H9 (cell line): ENCODE measurements around the gene CA12. TPM values are rescaled to one million over a fixed set of nuclear protein-coding genes. Genes with fewer than 3 reads are reported as not detected.
A peak's percentile ranks its signal among the peaks of the same experiment; 100 is the strongest.

Experiments used
- DNase-seq: peaks from one replicate; pipeline ENCODE4 v3.0.0-alpha.2; 2017
- H2AFZ ChIP-seq: one replicate; pipeline ENCODE4 v1.6.1; 2013; ENCODE audit warnings: mild to moderate bottlenecking, low read length, control low read depth, moderate library complexity
- H2AK5ac ChIP-seq: 2 replicates; pipeline ENCODE4 v1.6.1; 2013; ENCODE audit warnings: low read length, control low read depth, mixed read lengths; ENCODE audit not compliant: insufficient read length
- H2BK120ac ChIP-seq: one replicate; pipeline ENCODE4 v1.6.1; 2013; ENCODE audit warnings: low read depth, mild to moderate bottlenecking, low read length, control low read depth, inconsistent platforms; ENCODE audit not compliant: poor library complexity, severe bottlenecking
- H2BK12ac ChIP-seq: 2 replicates; pipeline ENCODE4 v1.6.1; 2013; ENCODE audit warnings: low read length, control low read depth, mixed read lengths, low read depth; ENCODE audit not compliant: insufficient read length
- H2BK15ac ChIP-seq: 2 replicates; pipeline ENCODE4 v1.6.1; 2013; ENCODE audit warnings: low read depth, low read length, control low read depth
- H2BK20ac ChIP-seq: one replicate; pipeline ENCODE4 v1.6.1; 2013; ENCODE audit warnings: low read depth, mild to moderate bottlenecking, low read length, control low read depth, inconsistent platforms; ENCODE audit not compliant: poor library complexity, severe bottlenecking
- H2BK5ac ChIP-seq: 2 replicates; pipeline ENCODE4 v1.6.1; 2013; ENCODE audit warnings: low read length, control low read depth, mixed read lengths; ENCODE audit not compliant: insufficient read length
- H3K14ac ChIP-seq: 2 replicates; pipeline ENCODE4 v1.6.1; 2013; ENCODE audit warnings: low read length, control low read depth; ENCODE audit not compliant: insufficient read depth
- H3K18ac ChIP-seq: 2 replicates; pipeline ENCODE4 v1.6.1; 2013; ENCODE audit warnings: low read depth, mild to moderate bottlenecking, mixed read lengths, low read length, control low read depth; ENCODE audit not compliant: insufficient read length
- H3K23ac ChIP-seq: 2 replicates; pipeline ENCODE4 v1.6.1; 2013; ENCODE audit warnings: low read length, control low read depth, mixed read lengths, low read depth; ENCODE audit not compliant: insufficient read length
- H3K23me2 ChIP-seq: 2 replicates; pipeline ENCODE4 v1.6.1; 2013; ENCODE audit warnings: low read depth, mild to moderate bottlenecking, mixed read lengths, low read length, control low read depth; ENCODE audit not compliant: insufficient read length, poor library complexity, severe bottlenecking
- H3K27ac ChIP-seq: 2 replicates; pipeline ENCODE4 v1.5.1; 2013; ENCODE audit warnings: low read length, control low read depth, mixed read lengths, low read depth; ENCODE audit not compliant: insufficient read length
- H3K27me3 ChIP-seq: 2 replicates; pipeline ENCODE4 v1.6.1; 2013; ENCODE audit warnings: low read length, control low read depth, inconsistent platforms; ENCODE audit not compliant: insufficient read depth
- H3K4ac ChIP-seq: 2 replicates; pipeline ENCODE4 v1.6.1; 2013; ENCODE audit warnings: low read depth, mild to moderate bottlenecking, control low read depth, inconsistent platforms, low read length, moderate library complexity
- H3K4me1 ChIP-seq: 2 replicates; pipeline ENCODE4 v1.6.1; 2013; ENCODE audit warnings: low read length, control low read depth, inconsistent platforms; ENCODE audit not compliant: insufficient read depth
- H3K4me2 ChIP-seq: 2 replicates; pipeline ENCODE4 v1.6.1; 2013; ENCODE audit warnings: low read length, control low read depth, mixed read lengths; ENCODE audit not compliant: insufficient read length, insufficient read depth
- H3K56ac ChIP-seq: 2 replicates; pipeline ENCODE4 v1.6.1; 2013; ENCODE audit warnings: low read depth, mild to moderate bottlenecking, mixed read lengths, low read length, control low read depth; ENCODE audit not compliant: insufficient read length
- H3K79me1 ChIP-seq: 2 replicates; pipeline ENCODE4 v1.6.1; 2013; ENCODE audit warnings: low read depth, mild to moderate bottlenecking, moderate library complexity, low read length, control low read depth, inconsistent platforms; ENCODE audit not compliant: insufficient read depth, poor library complexity, severe bottlenecking
- H3K79me2 ChIP-seq: 2 replicates; pipeline ENCODE4 v1.6.1; 2013; ENCODE audit warnings: low read length, control low read depth, inconsistent platforms; ENCODE audit not compliant: insufficient read depth
- H3K9ac ChIP-seq: 2 replicates; pipeline ENCODE4 v1.6.1; 2013; ENCODE audit warnings: low read length, control low read depth, mixed read lengths; ENCODE audit not compliant: insufficient read length; ENCODE audit errors: extremely low read depth
- H3K9me3 ChIP-seq: one replicate; pipeline ENCODE4 v1.6.1; 2013; ENCODE audit warnings: low read depth, low read length, inconsistent platforms; ENCODE audit not compliant: control insufficient read depth
- H3T11ph ChIP-seq: one replicate; pipeline ENCODE4 v1.6.1; 2013; ENCODE audit warnings: mild to moderate bottlenecking, low read length, control low read depth, inconsistent platforms
- H4K20me1 ChIP-seq: one replicate; pipeline ENCODE4 v1.6.1; 2013; ENCODE audit not compliant: control insufficient read depth, insufficient read length, insufficient read depth
- H4K5ac ChIP-seq: 2 replicates; pipeline ENCODE4 v1.6.1; 2013; ENCODE audit warnings: low read depth, mild to moderate bottlenecking, mixed read lengths, low read length, control low read depth; ENCODE audit not compliant: insufficient read length
- H4K8ac ChIP-seq: replicated peaks from 2 replicates; pipeline ENCODE4 v1.6.1; 2013; ENCODE audit warnings: low read length, control low read depth, mixed read lengths, low read depth; ENCODE audit not compliant: insufficient read length
- H4K91ac ChIP-seq: 2 replicates; pipeline ENCODE4 v1.6.1; 2013; ENCODE audit warnings: low read depth, mild to moderate bottlenecking, moderate library complexity, mixed read lengths, low read length, control low read depth; ENCODE audit not compliant: insufficient read length
- H3K27ac Mint-ChIP-seq, 3 experiments: 2 replicates in 2 of 3; 3 replicates in 1 of 3; pipeline ENCODE4 v1.8.0; 2020 to 2021; ENCODE audit warnings: mixed read lengths in 3 of 3, mild to moderate bottlenecking in 1 of 3, moderate library complexity in 1 of 3
- H3K27me3 Mint-ChIP-seq: 2 replicates; pipeline ENCODE4 v1.8.0; 2021; ENCODE audit warnings: low read depth, mild to moderate bottlenecking, moderate library complexity, mixed read lengths
- H3K36me3 Mint-ChIP-seq, 3 experiments: 2 replicates in 2 of 3; 3 replicates in 1 of 3; pipeline ENCODE4 v1.8.0; 2020 to 2021; ENCODE audit warnings: low read depth in 3 of 3, mixed read lengths in 3 of 3; ENCODE audit not compliant: insufficient read depth in 1 of 3
- H3K4me1 Mint-ChIP-seq, 2 experiments: 2 replicates each; pipeline ENCODE4 v1.8.0; 2020; ENCODE audit warnings: mixed read lengths in 2 of 2
- H3K4me3 Mint-ChIP-seq, 2 experiments: 2 replicates in 1 of 2; 3 replicates in 1 of 2; pipeline ENCODE4 v1.8.0; 2020 to 2021; ENCODE audit warnings: mild to moderate bottlenecking in 2 of 2, mixed read lengths in 2 of 2, moderate library complexity in 1 of 2
- H3K9me3 Mint-ChIP-seq, 2 experiments: 2 replicates in 1 of 2; 3 replicates in 1 of 2; pipeline ENCODE4 v1.8.0; 2020; ENCODE audit warnings: mild to moderate bottlenecking in 2 of 2, mixed read lengths in 2 of 2, moderate library complexity in 1 of 2
- CTCF ChIP-seq: fragments of 200-600 bp; sonication (generic); conservative IDR thresholded peaks from 3 replicates; pipeline ENCODE4 v1.8.0; 2021; ENCODE audit warnings: antibody characterized with exemption, mild to moderate bottlenecking
- WGBS: extraction: QIAGEN DNeasy Blood & Tissue Kit; methylation state at CpG from one replicate; pipeline ENCODE4 v1.1.7; 2013; ENCODE audit warnings: missing lambda C conversion rate, low lambda C conversion rate, mixed read lengths; ENCODE audit not compliant: insufficient read length; ENCODE audit errors: extremely low coverage; 5-methylcytosine and 5-hydroxymethylcytosine counted together
- total RNA-seq: library from RNA; stranded (reverse); gene quantifications from 2 replicates; pipeline ENCODE4 v1.2.1, GENCODE V29; 2021

CA12 gene
- total RNA-seq, 1 experiment from 2014 or later, result 0.68 TPM

- Histone ChIP-seq H4K8ac (no peak overlapping the region), H2AFZ (no peak overlapping the region), H3K4me1 (peaks cover 8% of the 10 kb centered on the region), H3K18ac (no peak overlapping the region), H3K4me2 (no peak overlapping the region), H3K9ac (no peak overlapping the region), H3K23ac (no peak overlapping the region), H3K27me3 (no peaks in the 10 kb centered on the region), H3K79me2 (no peaks in the 10 kb centered on the region), H2BK15ac (no peak overlapping the region), H3K14ac (no peak overlapping the region), H3K9me3 (no peaks in the 10 kb centered on the region), H3T11ph (no peak overlapping the region), H2BK120ac (no peak overlapping the region), H3K4ac (no peak overlapping the region), H2BK5ac (no peak overlapping the region), H3K56ac (no peak overlapping the region), H4K20me1 (no peaks in the 10 kb centered on the region), H3K23me2 (no peaks in the 10 kb centered on the region), H3K79me1 (no peaks in the 10 kb centered on the region), H2AK5ac (no peak overlapping the region), H3K27ac (no peak overlapping the region), H4K91ac (no peak overlapping the region), H2BK12ac (no peak overlapping the region), H2BK20ac (no peak overlapping the region), H4K5ac (no peak overlapping the region)
- no peaks in the 10 kb centered on the region; the same call in 1 of the 2 replicates for H3K27me3 Mint-ChIP-seq
- DNase-seq, result no peak
- no peaks in the 10 kb centered on the region for H3K36me3 Mint-ChIP-seq
- no peaks in the 10 kb centered on the region for H3K9me3 Mint-ChIP-seq
- no peak for TF ChIP-seq CTCF
- no peak overlapping the region for H3K4me3 Mint-ChIP-seq
- peak overlapping the region in 1 of 3 experiments; percentile 68; a peak in 1 of 7 replicates for H3K27ac Mint-ChIP-seq
- no CpG with 5 or more reads among the region's 4 CpGs for WGBS
- peaks cover 34 to 44% of the 10 kb centered on the region in 2 experiments for H3K4me1 Mint-ChIP-seq
These were observed 67.8 kb downstream of the CA12 start for GRCh38 chr15:63313825-63314224.
